Esophagus (tissue), 2 donors: ENCODE data around the gene COX6B2. TPM values are rescaled to one million over a fixed set of nuclear protein-coding genes. Genes with fewer than 3 reads are reported as not detected.

Experiments used
- polyA plus RNA-seq, 2 donors: library from polyadenylated mRNA; stranded (reverse); fragments of 200-250 nt; gene quantifications; one replicate each; pipeline ENCODE4 v1.2.3, GENCODE V29; 2013
- donor health status: healthy with polysubstance abuse.
- donor health status: Bipolar disorder and iron deficiency.

COX6B2 gene
- polyA plus RNA-seq, 2 donors: 0.48 to 0.53 TPM

Other genes starting within 250 kb of the COX6B2 start
- gene PPP1R12C, start 237.1 kb downstream of the COX6B2 start, polyA plus RNA-seq: 100 to 1,000 TPM in 1 of 2 donors, 10 to 100 TPM in 1; 77.7 to 100 TPM
- gene TNNT1, start 205.5 kb downstream of the COX6B2 start, polyA plus RNA-seq: 10 to 100 TPM in 1 of 2 donors, 1 to 10 TPM in 1; 6.1 to 10.9 TPM
- 1 to 10 TPM; 1.0 to 2.6 TPM for gene TNNI3, start 197.0 kb downstream of the COX6B2 start, polyA plus RNA-seq
- 1 to 10 TPM in 1 of 2 donors, under 1 TPM in 1; 0.44 to 1.1 TPM for gene DNAAF3, start 188.1 kb downstream of the COX6B2 start, polyA plus RNA-seq
- gene SYT5, start 174.4 kb downstream of the COX6B2 start, polyA plus RNA-seq: under 1 TPM in 1 of 2 donors, not detected in 1; 0.05 TPM
- gene PTPRH, start 145.2 kb downstream of the COX6B2 start, polyA plus RNA-seq: under 1 TPM; 0.10 to 0.19 TPM
- 1 to 10 TPM; 2.3 to 6.0 TPM for gene TMEM86B, start 126.0 kb downstream of the COX6B2 start, polyA plus RNA-seq
- gene PPP6R1, start 95.7 kb downstream of the COX6B2 start, polyA plus RNA-seq: 10 to 100 TPM; 29.8 to 30.6 TPM
- 10 to 100 TPM; 30.9 to 44.9 TPM for gene HSPBP1, start 74.6 kb downstream of the COX6B2 start, polyA plus RNA-seq
- gene BRSK1, start 70.7 kb downstream of the COX6B2 start, polyA plus RNA-seq: 1 to 10 TPM in 1 of 2 donors, under 1 TPM in 1; 0.96 to 1.0 TPM
- gene TMEM150B, start 29.4 kb downstream of the COX6B2 start, polyA plus RNA-seq: under 1 TPM in 1 of 2 donors, not detected in 1; 0.12 TPM
- 1 to 10 TPM; 5.0 to 9.4 TPM for gene KMT5C, start 14.8 kb downstream of the COX6B2 start, polyA plus RNA-seq
- gene GARIN5B, start 8.5 kb upstream of the COX6B2 start, polyA plus RNA-seq: not detected
- under 1 TPM; 0.47 to 0.51 TPM for gene IL11, start 15.7 kb upstream of the COX6B2 start, polyA plus RNA-seq
- gene TMEM190, start 22.1 kb upstream of the COX6B2 start, polyA plus RNA-seq: not detected
- gene TMEM238, start 29.6 kb upstream of the COX6B2 start, polyA plus RNA-seq: under 1 TPM; 0.49 to 0.98 TPM
- 1,000 to 10,000 TPM; 2,179 to 2,435 TPM for gene RPL28, start 31.2 kb upstream of the COX6B2 start, polyA plus RNA-seq
- gene UBE2S, start 53.1 kb upstream of the COX6B2 start, polyA plus RNA-seq: 10 to 100 TPM; 12.8 to 24.1 TPM
- under 1 TPM in 1 of 2 donors, not detected in 1; 0.01 TPM for gene SHISA7, start 88.6 kb upstream of the COX6B2 start, polyA plus RNA-seq
- 10 to 100 TPM; 38.6 to 95.2 TPM for gene ISOC2, start 106.9 kb upstream of the COX6B2 start, polyA plus RNA-seq
- under 1 TPM in 1 of 2 donors, not detected in 1; 0.04 TPM for gene C19orf85, start 110.0 kb upstream of the COX6B2 start, polyA plus RNA-seq
- 1 to 10 TPM; 3.8 to 7.0 TPM for gene ZNF628, start 121.9 kb upstream of the COX6B2 start, polyA plus RNA-seq
- 1 to 10 TPM; 4.2 to 6.8 TPM for gene NAT14, start 130.5 kb upstream of the COX6B2 start, polyA plus RNA-seq
- 1 to 10 TPM in 1 of 2 donors, under 1 TPM in 1; 0.92 to 1.0 TPM for gene SSC5D, start 133.7 kb upstream of the COX6B2 start, polyA plus RNA-seq
- not detected for gene SBK2, start 182.4 kb upstream of the COX6B2 start, polyA plus RNA-seq
- gene SBK3, start 190.8 kb upstream of the COX6B2 start, polyA plus RNA-seq: under 1 TPM; 0.09 to 0.18 TPM
- gene ZNF579, start 226.1 kb upstream of the COX6B2 start, polyA plus RNA-seq: 1 to 10 TPM; 3.4 to 4.4 TPM
- 10 to 100 TPM in 1 of 2 donors, 1 to 10 TPM in 1; 7.2 to 10.9 TPM for gene FIZ1, start 244.8 kb upstream of the COX6B2 start, polyA plus RNA-seq
- gene ZNF524, start 245.6 kb upstream of the COX6B2 start, polyA plus RNA-seq: 10 to 100 TPM; 24.6 to 30.5 TPM